NCI-H446 (cell line): Measurements from ENCODE around the gene NFIA.
A peak's percentile ranks its signal among the peaks of the same experiment; 100 is the strongest.
"Not testable (repeated sequence)": the region's sequence is repeated elsewhere in the genome, so short reads cannot be mapped to it uniquely, and the experiment has no call there.

Source experiments
- DNase-seq, 2 experiments: peaks; one replicate each; lab custom pipeline; 2025; lab: John Stamatoyannopoulos, UW

The NFIA gene

DNA sequence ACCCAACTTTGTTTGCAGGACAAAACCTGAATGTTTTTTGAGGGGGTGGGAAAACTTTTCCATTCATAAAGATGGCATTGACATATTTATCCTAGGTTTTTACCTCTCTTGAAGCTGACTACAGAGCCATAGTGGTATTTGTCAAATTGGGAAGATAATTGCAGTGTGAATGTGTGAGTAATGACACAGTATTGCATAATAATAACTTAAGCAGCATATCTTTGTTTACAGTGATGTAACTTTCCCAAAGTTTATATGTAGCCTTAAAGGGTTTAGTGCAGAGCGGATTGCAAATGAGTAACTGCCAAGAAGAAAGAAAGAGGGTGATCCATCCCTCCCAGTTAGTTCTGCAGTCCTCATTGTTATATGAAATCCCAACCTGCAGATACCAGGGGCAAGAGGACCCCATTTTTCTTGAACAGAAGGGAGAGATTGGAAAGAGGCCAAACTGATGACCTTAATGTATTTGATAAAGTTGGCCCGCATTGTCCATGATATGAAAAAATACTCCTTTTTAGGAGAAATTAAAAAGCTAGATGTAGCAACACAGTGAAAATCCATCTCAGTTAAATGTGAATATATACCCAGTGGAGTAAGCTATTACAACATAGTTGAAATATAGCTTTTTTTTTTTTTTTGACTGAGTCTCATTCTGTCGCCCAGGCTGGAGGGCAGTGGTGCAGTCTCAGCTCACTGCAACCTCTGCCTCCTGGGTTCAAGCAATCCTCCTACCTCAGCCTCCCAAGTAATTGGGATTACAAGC, 23.7 kb upstream of the NFIA start:
- no peak for DNase-seq

DNA sequence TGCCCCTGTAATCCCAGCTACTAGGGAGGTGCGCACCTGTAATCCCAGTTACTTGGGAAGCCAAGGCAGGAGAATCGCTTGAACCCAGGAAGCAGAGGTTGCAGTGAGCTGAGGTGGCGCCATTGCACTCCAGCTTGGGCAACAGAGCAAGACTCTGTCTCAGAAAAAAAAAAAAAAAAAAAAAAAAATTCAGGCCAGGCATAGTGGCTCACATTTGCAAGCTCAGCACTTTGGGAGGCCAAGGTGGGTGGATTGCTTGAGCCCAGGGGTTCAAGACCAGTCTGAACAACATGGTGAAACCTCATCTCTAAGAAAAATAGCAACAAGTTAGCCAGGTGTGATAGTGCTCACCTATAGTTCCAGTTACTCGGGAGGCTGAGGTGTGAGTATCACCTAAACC, 20.8 kb upstream of the NFIA start:
- not testable (repeated sequence) for DNase-seq

DNA sequence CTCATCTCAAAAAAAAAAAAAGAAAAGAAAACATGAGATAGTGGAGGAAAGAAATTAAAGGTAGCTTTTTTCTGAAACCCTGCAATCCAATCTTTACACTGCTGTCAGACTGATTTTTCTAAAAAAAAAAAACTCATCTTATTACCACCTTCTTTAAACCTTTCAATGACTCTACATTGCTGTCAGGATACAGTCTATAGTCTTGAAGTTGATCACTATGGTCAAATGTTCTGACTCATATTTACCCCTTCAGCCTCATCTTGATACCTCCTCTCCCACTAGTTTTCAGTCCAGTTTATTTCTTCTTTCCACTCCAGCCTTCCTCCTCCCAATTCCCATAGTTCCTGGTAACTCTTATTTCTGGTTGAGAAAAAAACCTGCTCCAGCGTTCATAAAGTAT, 17.7 kb upstream of the NFIA start:
- no peak for DNase-seq

DNA sequence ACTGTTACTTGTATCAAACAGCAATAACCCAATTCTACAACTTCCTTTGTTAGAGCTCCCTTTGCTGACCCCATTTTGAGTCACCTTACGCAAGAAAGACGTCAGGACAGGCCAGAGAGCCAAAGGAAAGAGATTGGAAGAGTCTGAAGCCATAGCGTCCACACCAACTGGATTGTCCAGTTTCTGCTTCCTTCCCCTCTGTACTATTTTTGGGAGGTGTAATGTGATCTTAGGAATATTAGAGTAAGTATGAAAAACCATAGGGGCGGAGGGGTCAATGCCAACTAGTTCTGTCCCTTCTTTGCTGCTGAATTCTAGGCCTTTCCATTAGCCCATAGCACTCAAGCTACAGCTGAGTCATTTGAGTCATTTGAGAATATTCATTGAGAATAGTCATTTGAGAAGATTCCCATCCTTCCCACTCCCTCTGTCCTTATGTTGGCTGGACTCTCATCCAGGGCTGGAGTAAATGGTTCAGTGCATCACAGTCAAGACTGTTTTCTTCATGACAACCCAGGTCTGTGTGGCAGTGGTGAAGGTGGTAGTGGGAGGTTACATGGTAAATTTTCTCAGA, 14.8 kb upstream of the NFIA start:
- no peak for DNase-seq

DNA sequence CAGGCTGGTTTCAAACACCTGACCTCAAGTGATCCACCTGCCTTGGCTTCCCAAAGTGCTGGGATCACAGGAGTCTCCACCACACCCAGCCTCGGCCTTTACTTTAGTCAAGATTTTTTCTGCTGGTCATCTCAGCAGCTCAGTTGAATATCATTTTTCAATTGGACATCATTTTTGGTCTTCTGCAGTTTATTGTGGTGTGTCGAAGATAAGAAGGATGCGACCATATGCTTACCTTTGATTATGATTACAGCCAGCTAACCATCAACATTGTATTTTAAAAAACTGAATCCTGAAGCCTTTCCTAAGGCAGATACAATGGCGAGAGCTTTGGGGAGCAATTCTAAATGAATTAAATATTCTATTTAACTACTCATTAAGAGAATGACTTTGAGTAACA, 12.3 kb upstream of the NFIA start:
- no peak for DNase-seq

DNA sequence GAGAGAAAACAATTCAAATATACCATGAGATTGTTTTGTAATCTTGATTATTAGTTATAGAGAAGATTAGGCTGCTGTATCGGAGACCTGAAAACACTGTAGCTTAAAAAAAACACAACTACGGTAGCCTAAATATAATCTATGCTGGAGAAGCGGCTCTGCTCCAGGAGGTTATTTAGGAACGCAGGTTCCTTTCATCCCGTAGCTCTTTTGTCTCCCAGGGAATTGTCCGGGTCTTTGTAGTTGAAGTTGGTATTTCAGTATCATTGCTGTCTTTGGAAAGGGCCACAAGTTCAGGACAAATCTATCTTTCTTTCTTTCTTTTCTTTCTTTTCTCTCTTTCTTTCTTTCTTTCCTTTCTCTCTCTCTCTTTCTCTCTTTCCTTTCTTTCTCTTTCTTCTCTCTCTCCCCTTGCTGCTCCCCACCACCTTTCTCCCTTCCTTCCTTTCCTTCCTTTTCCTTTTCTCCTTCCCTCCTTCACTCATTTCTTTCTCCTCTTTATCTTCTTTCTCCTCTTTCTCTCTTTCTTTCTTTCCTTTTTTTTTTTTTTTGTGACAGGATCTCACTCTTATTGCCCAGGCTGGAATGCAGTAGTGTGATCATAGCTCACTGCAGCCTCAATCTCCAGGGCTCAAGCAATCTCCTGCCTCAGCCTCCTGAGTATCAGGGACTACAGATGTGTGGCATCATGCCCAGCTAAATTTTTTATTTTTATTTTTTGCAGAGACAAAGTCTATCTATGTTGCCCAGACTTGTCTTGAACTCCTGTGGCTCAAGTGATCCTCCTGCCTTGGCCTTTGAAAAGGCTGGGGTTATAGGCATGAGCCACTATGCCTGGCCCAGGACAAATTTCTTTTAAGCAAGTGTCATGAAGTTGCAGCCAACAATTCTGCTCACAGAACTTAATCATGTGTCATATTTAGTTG, 10.9 kb upstream of the NFIA start:
- no peak for DNase-seq

DNA sequence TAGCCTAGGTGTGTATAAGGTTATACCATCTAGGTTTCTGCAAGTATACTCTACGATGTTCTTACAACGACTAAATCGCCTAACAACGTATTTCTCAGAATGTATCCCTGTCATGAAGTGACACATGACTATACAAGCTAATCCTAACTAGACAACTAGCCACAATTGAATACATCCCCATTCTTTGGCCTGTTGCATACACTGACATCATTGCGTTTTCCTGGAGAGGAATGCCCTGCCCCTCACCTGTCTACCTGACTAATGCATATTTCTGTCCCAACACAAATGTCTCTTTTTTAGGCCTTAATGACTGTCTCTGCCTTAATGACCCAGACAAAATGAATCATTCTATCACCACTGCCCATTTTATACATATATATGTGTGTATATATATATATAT, 8.5 kb upstream of the NFIA start:
- DNase-seq, result no peak

DNA sequence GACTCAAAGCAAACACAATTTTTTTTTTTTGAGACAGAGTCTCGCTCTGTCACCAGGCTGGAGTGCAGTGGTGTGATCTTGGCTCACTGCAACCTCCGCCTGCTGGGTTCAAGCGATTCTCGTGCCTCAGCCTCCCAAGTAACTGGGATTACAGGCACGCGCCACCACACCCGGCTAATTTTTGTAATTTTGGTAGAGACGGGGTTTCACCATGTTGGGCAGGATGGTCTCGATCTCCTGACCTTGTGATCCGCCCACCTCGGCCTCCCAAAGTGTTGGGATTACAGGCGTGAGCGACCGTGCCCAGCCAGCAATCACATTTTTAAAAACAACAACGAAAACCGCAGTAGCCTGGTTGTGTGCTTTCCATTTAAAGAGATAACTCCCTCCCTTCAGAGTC, 6.5 kb upstream of the NFIA start:
- DNase-seq, result not testable (repeated sequence)

DNA sequence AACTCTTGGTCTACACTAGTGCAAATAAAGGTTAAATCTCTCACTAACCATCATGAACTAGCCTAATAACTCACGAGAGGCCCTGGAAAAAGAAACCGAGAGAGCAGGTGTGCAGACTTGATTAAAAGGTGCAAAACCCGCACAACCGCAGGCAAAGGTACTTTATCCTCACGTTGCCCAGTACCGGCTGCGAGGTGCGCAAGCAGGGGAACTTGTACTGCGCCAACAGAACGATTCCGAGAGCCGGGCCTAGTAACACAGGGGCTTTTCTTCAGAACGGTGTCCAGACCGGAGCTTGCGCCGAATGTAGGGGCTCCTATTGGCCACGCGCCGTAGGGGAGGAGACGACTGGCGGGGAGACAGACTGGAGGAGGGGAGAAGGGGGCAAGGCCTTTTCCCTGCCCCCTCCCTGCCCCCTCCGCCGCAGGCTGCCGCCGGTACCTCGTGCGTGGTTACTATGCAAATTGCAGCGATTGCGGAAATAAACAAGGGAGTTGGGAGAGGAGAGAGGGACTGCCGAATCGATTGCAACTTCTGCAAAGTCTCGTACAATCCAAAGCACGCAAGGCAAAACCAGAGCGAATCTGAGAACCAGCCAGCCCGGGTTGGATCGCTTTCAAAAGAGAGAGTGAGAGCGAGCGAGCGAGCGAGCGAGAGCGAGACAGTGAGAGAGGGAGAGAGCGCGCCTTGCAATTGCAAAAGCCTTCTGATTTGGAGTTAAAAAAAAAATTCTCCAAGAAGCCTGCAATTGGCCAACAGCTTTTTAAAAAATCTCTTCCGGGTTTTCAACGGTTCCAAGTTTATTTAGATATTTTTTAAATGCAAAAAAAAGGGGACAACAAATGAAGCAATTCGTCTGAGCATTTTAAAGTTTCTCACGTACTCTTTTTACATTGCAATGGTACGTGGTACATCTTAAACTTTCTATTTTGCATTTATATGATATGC, 5.4 kb upstream of the NFIA start:
- DNase-seq, result peak; percentile 30 to 82

DNA sequence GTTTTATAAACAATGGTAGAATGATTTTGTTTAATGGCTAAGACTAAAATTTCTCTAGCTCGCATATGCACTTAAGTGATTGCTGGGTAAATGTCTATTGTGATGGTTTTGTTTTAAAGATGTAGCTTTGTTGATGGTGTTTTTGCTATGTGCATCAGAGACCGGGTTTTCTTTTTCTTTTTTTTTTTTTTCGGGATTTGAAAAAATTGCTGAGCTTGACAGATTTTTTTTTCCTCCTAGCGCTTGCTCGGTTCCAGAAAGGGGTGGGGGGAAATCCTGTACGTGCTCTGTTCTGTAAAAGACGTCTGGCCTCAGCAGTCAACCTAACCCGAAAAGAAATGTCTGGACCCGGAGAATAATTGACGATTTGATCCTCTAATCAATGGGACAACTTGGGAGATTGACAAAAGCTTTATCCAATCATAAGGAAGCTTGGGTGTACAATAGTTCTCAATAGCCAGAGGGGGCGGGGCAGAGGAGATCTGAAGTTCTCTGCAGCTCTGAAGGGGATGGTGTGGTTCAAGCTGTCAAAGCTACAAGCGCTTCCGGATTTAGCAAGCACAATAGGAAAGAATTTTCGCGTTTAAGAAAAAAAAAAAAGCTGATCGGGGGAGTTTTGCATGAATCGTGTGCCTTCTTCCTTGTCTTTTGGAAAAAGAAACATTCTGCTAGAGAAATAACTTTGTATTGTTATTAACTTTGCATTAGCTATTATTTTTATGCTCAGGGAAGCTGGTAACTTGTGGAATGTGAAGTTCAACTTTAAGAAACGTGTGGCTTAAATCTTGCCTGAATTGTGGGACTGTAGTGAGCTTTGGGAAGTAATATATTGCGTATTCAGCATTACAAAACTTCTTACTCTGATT, 4.5 kb upstream of the NFIA start:
- DNase-seq, result peak; percentile 100

DNA sequence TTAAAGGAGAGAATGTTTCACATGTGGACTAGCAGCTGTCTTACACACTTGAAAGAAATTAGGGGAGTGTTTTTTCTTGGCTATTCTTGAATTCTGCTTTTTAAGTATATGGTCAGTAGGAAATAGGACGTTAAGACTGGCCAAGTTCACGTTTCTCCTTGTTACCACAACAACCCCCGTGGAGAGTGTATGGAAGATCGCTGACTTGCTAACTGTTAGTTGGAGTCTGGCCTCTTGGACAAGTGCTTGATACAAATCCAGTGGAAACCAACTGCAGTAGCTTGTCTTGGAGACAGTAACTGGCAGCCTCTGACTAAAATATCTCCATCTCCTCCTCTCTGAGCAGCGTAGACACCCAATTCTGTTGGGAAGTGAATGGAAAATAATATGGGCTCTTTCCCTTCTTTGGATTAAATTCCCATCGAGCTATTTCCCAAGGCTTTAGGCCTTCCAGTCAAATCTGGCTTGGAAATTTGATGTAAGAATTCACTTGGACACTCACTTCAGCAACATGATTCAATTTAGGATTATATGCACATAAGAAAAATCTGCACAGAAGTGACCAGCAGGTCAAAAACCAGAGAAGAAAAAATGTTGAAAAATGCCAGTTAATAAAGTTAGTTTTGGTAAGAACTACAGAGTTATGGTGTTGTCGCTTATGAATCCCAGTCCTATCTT, 3.6 kb upstream of the NFIA start:
- DNase-seq, result peak in 1 of 2 experiments; percentile 51

DNA sequence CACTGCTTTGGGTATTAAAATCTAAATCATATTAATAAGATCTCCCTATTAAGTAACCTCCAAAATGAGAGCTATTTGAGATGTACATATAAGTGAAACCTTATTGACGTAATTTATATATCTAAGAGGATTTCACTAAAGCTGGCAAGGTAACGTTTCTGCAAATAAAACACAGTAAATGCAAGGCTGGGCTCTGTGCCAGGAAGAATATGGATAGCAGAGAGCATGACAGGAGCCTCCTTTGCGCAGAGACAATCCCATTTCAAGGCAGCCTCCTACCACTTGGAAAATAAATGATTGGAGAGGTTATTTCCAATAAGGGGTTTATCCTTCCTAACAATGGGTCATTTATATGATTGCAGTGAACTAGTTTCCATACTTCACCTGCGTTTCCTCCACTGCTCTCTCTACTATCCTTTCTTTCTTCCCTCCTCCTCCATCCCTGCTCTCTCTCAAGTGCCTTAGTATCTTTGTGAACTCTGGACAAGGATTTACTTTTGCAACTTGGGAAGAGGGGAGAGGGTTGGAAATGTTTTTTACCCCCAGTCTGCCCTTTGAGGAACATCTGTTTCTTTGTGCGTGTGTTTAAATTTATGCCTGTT, 3.0 kb upstream of the NFIA start:
- peak; percentile 11 to 73 for DNase-seq

DNA sequence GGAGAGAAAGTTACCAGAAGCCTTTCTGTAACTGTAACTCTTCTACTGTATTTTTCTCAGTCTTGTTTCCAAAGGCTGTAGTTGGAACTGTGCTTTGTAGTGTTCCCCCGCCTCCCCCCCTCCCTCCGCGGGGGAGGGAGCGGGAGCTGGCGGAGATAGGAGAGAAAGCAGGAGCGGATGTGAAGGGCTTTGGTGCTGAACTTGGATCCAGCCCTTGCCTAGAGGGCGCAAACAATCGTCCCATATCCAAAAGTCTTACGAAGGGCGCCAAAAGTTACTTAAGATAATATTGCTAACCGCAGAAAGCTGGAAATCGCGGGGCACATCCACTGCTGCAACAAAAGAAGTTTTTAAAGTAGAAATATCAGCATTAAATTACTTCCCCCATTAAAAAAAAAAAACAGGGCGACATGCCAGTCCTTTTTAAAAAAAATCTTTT, 2.4 kb upstream of the NFIA start:
- DNase-seq, result peak; percentile 71 to 90

DNA sequence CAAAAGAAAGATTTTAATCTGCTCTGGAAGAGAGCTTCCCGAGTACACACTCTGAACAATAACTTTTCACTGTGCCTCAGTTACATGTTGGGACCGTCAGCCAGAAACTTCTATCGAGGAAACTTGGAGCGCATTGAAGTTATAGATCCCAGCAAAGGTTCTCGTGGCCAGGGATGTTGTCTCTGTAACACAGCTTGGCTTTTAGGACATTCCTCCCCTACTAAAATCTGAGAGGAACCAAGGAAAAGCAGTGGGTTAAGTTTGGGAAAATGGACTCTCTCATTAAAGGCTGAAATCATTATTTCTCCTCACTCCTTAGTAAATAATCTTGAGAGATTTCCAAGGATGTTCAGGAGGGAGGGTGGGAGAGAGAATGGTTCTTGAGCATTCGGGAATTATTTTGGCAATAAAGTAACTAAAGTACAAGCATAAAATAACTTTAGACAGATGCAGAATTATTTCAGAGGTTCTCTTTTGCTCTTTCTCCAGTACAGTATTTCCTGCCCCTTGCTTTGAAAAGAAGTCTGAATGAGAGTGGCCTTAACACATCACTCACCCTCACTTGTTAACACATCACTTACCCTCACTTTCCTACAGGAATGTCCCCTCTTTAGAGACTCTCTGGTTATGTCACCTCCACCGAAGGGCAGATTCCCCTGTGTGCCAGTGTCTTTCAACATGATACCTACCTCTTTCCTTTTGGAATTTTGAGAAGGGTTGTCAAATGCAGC, 1.8 kb upstream of the NFIA start:
- no peak for DNase-seq

DNA sequence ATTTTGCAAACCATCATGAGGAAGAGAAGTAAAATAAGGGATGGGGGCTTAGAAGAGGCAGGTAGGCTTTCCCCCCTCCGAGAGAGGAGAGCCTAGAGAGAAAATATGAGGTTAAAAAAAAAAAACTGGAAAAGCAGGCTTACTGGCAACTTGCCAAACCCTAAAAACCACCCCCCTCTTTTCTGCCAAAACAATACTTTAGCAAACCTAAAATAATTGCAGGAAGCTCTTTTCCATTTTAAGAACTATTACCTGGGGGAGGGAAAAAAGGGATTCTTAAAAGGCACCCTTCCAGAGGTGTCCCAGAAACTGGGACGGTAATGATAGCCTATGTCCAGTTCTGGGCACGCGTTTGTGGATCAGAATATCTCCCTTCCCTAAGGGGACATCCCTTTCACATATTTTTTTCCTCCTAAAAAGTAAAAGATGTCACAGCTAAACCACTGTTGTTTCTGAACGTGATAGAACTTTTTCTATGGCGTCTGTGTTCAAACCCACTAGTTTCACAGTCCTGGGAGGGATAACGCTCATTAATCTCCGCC, 1.1 kb upstream of the NFIA start:
- no peak for DNase-seq

DNA sequence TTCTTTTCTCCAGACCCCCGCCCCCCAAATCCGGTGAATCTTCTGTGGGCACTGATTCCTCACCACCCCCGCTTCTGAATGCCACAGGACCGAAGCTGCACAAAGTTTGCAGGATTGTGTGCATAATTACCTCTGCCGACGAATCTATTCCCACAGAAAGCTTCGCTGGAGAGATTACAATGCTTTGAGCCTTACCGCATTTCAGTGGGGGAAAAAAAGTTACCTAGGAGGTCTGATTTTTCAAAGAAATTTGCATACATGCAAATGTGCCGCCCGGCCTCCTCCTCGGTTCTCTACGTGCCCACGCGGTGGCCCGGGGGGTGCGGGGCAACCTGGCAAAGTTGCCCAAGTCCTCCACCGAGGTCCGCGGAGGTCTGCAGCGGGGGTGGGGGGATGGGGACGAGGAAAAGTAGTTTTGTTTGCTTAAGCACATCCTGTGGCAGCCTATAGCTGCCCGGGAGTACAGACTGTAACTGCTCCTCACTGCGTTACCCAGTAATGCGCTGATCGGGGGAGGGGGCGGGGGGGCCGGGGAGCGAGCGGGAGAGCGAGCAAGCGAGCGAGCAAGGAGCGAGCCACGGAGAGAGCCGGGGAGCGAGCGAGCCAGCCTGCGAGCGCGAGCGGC, 563 bp upstream of the NFIA start:
- peak; percentile 70 to 75 for DNase-seq

DNA sequence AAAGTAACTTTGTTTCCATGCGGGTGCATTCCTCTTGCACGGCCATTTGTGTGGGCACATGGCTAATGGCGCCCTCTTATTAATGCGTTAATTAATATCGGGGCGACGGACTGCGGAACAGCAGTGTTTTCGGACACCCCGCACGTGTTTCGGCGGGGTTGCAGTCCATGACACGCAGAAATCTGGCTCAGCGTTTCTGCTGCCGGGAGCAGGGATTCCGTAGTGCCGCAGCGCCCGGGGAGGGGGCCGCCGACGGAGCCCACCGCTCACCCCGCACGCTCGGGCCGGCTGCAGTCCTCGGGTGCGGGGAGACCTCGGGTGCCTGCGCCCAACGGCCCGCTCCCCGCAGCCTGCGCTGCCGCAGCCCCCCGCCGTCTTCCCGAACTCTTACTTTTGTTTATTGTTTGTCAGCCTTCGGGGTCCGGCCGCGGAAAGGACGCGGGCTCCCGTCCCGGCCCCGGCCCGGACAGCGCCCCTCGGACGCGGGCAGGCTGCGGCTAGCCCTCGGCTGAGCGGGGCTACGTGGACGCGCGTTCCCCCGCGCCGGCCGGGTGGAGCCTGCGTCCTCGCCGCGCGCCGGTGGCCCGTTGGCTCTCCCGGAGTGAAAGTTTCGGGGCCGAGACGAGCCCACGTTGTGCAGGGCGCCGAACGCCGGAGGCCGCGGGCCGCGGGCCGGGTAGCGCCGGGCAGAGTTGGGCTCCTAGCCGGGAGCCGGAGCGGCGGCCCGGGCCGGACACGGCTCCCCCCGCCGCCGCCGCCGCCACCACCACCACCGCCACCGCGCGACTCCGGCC, 849 bp downstream of the NFIA start:
- DNase-seq, result peak in 1 of 2 experiments; percentile 22
